Subcutaneous abdominal adipose tissue (tissue), 5 donors: ENCODE data around the gene PKD1.
A peak's percentile ranks its signal among the peaks of the same experiment; 100 is the strongest.
"Not testable (repeated sequence)": the region's sequence is repeated elsewhere in the genome, so short reads cannot be mapped to it uniquely, and the experiment has no call there.

ENCODE experiments used
- H3K27ac ChIP-seq: one replicate; pipeline ENCODE4 v1.7.0; 2013; ENCODE audit warnings: low read depth, mild to moderate bottlenecking, inconsistent platforms, low read length, moderate library complexity
- H3K27me3 ChIP-seq, 5 donors: one replicate each; pipeline ENCODE4 v1.7.0; 2013; ENCODE audit warnings: low read length in 5 of 5, inconsistent platforms in 1 of 5; ENCODE audit not compliant: control insufficient read depth in 5 of 5, insufficient read depth in 4 of 5
- H3K36me3 ChIP-seq, 5 donors: one replicate each; pipeline ENCODE4 v1.7.0; 2013; ENCODE audit warnings: low read length in 5 of 5; ENCODE audit not compliant: control insufficient read depth in 5 of 5, insufficient read depth in 5 of 5
- H3K4me1 ChIP-seq, 5 donors: one replicate each; pipeline ENCODE4 v1.7.0; 2013; ENCODE audit warnings: low read length in 5 of 5, mild to moderate bottlenecking in 3 of 5, moderate library complexity in 1 of 5; ENCODE audit not compliant: control insufficient read depth in 5 of 5, insufficient read depth in 5 of 5
- H3K4me3 ChIP-seq, 5 donors: one replicate each; pipeline ENCODE4 v1.7.0; 2013; ENCODE audit warnings: low read length in 5 of 5, low read depth in 1 of 5
- H3K9ac ChIP-seq, 5 donors: one replicate each; pipeline ENCODE4 v1.7.0; 2013; ENCODE audit warnings: low read length in 5 of 5, mild to moderate bottlenecking in 4 of 5, moderate library complexity in 3 of 5
- H3K9me3 ChIP-seq, 5 donors: one replicate each; pipeline ENCODE4 v1.7.0; 2013; ENCODE audit warnings: low read length in 5 of 5; ENCODE audit not compliant: control insufficient read depth in 5 of 5
- donor health status: healthy.
- donor health status: healthy.
- donor health status: healthy.
- donor health status: healthy.
- donor health status: healthy.

The PKD1 gene

GRCh38 chr16:2135770-2136490 is at the start of gene PKD1:
Gene PKD1 (minus strand): TSS chr16:2135898. CDS start chr16:2135689, 209 bp downstream.
- not testable (repeated sequence) for H3K36me3 ChIP-seq, H3K9ac ChIP-seq, H3K27ac ChIP-seq, H3K27me3 ChIP-seq, H3K9me3 ChIP-seq
- peak within 1 kb of the TSS; percentile 37 to 57 (median 44) for H3K4me3 ChIP-seq
- H3K4me1 ChIP-seq, result peaks cover 2 to 12% (median 10%) of the 10 kb centered on the region in 5 donors

- H3K9me3 ChIP-seq, result peaks cover 0 to 6% (median 0%) of the 10 kb centered on the region in 5 donors
- no peak overlapping the region for H3K9ac ChIP-seq
- no peaks in the 10 kb centered on the region for H3K36me3 ChIP-seq
- H3K4me3 ChIP-seq, result no peak overlapping the region
- H3K4me1 ChIP-seq, result no peaks in the 10 kb centered on the region
- H3K27ac ChIP-seq, result no peak overlapping the region
- H3K27me3 ChIP-seq, result peaks cover 0 to 3% (median 0%) of the 10 kb centered on the region in 5 donors
Measured at GRCh38 chr16:2184962-2185361, 49.3 kb upstream of the PKD1 start.

- Histone ChIP-seq H3K27ac (no peak overlapping the region), H3K9ac (no peak overlapping the region), H3K4me1 (no peaks in the 10 kb centered on the region), H3K27me3 (peaks cover 0 to 3% (median 0%) of the 10 kb centered on the region in 5 donors), H3K9me3 (peaks cover 0 to 6% (median 0%) of the 10 kb centered on the region in 5 donors), H3K36me3 (no peaks in the 10 kb centered on the region), H3K4me3 (no peak overlapping the region)
Measured at GRCh38 chr16:2184346-2184745, 48.6 kb upstream of the PKD1 start.

- Histone ChIP-seq H3K27ac (no peak overlapping the region), H3K9ac (no peak overlapping the region), H3K4me1 (no peaks in the 10 kb centered on the region), H3K27me3 (peaks cover 0 to 3% (median 0%) of the 10 kb centered on the region in 5 donors), H3K9me3 (peaks cover 0 to 6% (median 0%) of the 10 kb centered on the region in 5 donors), H3K4me3 (no peak overlapping the region), H3K36me3 (no peaks in the 10 kb centered on the region)
Measured at GRCh38 chr16:2183671-2184070, 48.0 kb upstream of the PKD1 start.

GRCh38 chr16:2181952-2182351 is 46.3 kb upstream of the PKD1 start:
- Histone ChIP-seq H3K27me3 (peaks cover 0 to 3% (median 0%) of the 10 kb centered on the region in 5 donors), H3K27ac (no peak overlapping the region), H3K9ac (no peak overlapping the region), H3K9me3 (peaks cover 0 to 6% (median 0%) of the 10 kb centered on the region in 5 donors), H3K36me3 (peaks cover 0 to 9% (median 7%) of the 10 kb centered on the region in 5 donors), H3K4me3 (no peak overlapping the region), H3K4me1 (no peaks in the 10 kb centered on the region)

GRCh38 chr16:2180962-2181923 is 45.5 kb upstream of the PKD1 start:
- Histone ChIP-seq H3K9me3 (peaks cover 0 to 6% (median 0%) of the 10 kb centered on the region in 5 donors), H3K9ac (no peak overlapping the region), H3K36me3 (peaks cover 0 to 16% (median 12%) of the 10 kb centered on the region in 5 donors), H3K27ac (no peak overlapping the region), H3K4me3 (no peak overlapping the region), H3K4me1 (no peaks in the 10 kb centered on the region), H3K27me3 (peaks cover 0 to 3% (median 0%) of the 10 kb centered on the region in 5 donors)

- no peaks in the 10 kb centered on the region for H3K4me1 ChIP-seq
- H3K36me3 ChIP-seq, result peaks cover 0 to 24% (median 20%) of the 10 kb centered on the region in 5 donors
- peaks cover 0 to 3% (median 0%) of the 10 kb centered on the region in 5 donors for H3K27me3 ChIP-seq
- peaks cover 0 to 6% (median 0%) of the 10 kb centered on the region in 5 donors for H3K9me3 ChIP-seq
- H3K9ac ChIP-seq, result no peak overlapping the region
- no peak overlapping the region for H3K4me3 ChIP-seq
- no peak overlapping the region for H3K27ac ChIP-seq
Measured at GRCh38 chr16:2180461-2180860, 44.8 kb upstream of the PKD1 start.

- Histone ChIP-seq H3K4me1 (no peaks in the 10 kb centered on the region), H3K9ac (no peak overlapping the region), H3K9me3 (peaks cover 0 to 6% (median 0%) of the 10 kb centered on the region in 5 donors), H3K27me3 (peaks cover 0 to 3% (median 0%) of the 10 kb centered on the region in 5 donors), H3K4me3 (no peak overlapping the region), H3K36me3 (peaks cover 0 to 33% (median 29%) of the 10 kb centered on the region in 5 donors), H3K27ac (no peak overlapping the region)
Measured at GRCh38 chr16:2179576-2179975, 43.9 kb upstream of the PKD1 start.

- Histone ChIP-seq H3K27ac (no peak overlapping the region), H3K36me3 (peaks cover 0 to 37% (median 33%) of the 10 kb centered on the region in 5 donors), H3K4me3 (no peak overlapping the region), H3K9ac (no peak overlapping the region), H3K4me1 (no peaks in the 10 kb centered on the region), H3K9me3 (peaks cover 0 to 6% (median 0%) of the 10 kb centered on the region in 5 donors), H3K27me3 (peaks cover 0 to 3% (median 0%) of the 10 kb centered on the region in 5 donors)
Measured at GRCh38 chr16:2179107-2179501, 43.4 kb upstream of the PKD1 start.
